Measurements from ENCODE around the gene ITPKC. TPM values are rescaled to one million over a fixed set of nuclear protein-coding genes. Genes with fewer than 3 reads are reported as not detected.

ITPKC gene
- total RNA-seq, 4 donors from 2014 or later = 20.9 to 68.6 (median 40.5) TPM

DNA sequence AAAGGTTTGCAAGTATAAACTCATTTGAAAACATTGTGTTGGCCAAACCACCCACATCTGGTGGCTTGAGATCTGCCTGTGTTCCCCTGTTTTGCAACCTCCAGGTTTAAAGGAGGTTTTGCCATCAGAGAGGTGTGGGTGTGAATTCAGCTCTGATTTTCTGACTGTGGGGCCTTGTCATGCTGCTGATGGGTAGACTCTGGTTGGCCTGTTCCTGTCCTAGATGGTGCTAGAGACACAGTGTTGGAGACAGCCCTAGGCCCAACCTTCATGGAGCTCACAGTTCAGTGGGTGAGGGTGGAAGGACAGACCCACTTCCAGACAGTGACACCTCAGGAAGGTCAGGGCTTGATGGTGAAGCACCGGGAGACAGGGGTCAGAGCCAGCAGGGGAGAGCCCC lies 68.6 kb downstream of the ITPKC start:
- TF ChIP-seq CTCF (IDR thresholded peaks at IDR 0.05; ENCODE audit: low read depth) = no peak

DNA sequence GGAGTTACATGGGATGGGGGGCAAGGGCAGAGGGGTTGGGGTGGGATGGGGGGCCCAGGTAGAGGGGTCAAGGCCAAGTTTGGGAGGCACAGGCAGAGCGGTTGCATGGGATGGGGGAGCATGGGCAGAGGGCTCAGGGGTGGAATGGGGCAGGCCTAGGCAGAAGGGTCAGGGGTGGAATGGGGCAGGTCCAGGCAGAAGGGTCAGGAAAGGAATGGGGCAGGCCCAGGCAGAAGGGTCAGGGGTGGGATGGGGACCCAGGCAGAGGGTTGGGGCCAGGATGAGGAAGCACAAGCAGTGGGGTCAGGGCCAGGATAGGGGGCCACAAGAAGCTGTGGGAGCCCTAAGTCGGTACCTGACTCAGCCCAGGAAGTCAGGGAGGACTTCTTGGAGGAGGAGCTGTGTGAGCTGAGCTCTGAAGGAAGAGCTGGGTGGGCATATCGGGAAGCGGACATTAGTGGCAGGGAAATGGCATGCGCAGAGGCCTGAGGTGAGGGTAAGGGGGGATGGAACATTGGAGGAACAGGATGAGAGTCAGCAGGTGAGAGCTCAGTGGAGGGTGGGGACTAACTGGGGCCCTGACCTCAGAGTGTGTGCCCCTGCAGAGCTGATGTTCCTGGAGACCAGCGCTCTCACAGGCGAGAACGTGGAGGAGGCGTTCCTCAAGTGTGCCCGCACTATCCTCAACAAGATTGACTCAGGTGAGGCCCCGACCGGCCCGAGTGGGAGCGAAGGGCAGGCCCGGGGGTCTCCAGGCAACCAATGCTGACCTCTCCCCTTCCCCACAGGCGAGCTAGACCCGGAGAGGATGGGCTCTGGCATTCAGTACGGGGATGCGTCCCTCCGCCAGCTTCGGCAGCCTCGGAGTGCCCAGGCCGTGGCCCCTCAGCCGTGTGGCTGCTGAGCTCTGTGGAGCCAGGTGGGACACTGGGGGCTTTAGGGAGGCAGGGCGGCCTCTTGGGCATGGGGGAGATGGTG lies 69.4 kb downstream of the ITPKC start:
- no peak for TF ChIP-seq CTCF (IDR thresholded peaks at IDR 0.05; ENCODE audit: low read depth)

Small RNA genes within 50 kb of the gene (small RNA-seq; reads per million reads assigned to genes)
- not detected for gene RNU6-195P

Other genes with a start within 250 kb of the ITPKC start
- gene SHKBP1, start 140.2 kb upstream of the ITPKC start, total RNA-seq = 10 to 100 TPM; 29.0 to 48.4 (median 34.8) TPM
- 100 to 1,000 TPM in 1 of 4 donors, 10 to 100 TPM in 3; 39.0 to 170 (median 78.7) TPM for gene LTBP4, start 115.7 kb upstream of the ITPKC start, total RNA-seq
- 10 to 100 TPM; 20.7 to 58.4 (median 50.0) TPM for gene NUMBL, start 26.5 kb upstream of the ITPKC start, total RNA-seq
- gene COQ8B, start 226 bp upstream of the ITPKC start, total RNA-seq = 10 to 100 TPM; 16.5 to 32.2 (median 28.6) TPM
- 1 to 10 TPM; 1.3 to 8.3 (median 4.5) TPM for gene ACTMAP, start 33.4 kb downstream of the ITPKC start, total RNA-seq
- 10 to 100 TPM; 19.1 to 50.1 (median 29.7) TPM for gene SNRPA, start 34.1 kb downstream of the ITPKC start, total RNA-seq
- not detected for gene MIA, start 58.4 kb downstream of the ITPKC start, total RNA-seq
- gene RAB4B, start 61.1 kb downstream of the ITPKC start, total RNA-seq = 10 to 100 TPM; 14.8 to 52.6 (median 28.2) TPM
- gene EGLN2, start 82.1 kb downstream of the ITPKC start, total RNA-seq = 100 to 1,000 TPM in 1 of 4 donors, 10 to 100 TPM in 3; 36.4 to 151 (median 72.6) TPM
- 1 to 10 TPM in 2 of 4 donors, under 1 TPM in 1, not detected in 1; 0.94 to 1.7 (median 1.3) TPM for gene CYP2A6, start 133.3 kb downstream of the ITPKC start, total RNA-seq
- gene CYP2A7, start 165.1 kb downstream of the ITPKC start, total RNA-seq = not detected